H1 (cell line): ENCODE measurements around the gene CAMTA1. TPM values are rescaled to one million over a fixed set of nuclear protein-coding genes. Genes with fewer than 3 reads are reported as not detected.

ENCODE experiments used
- CTCF ChIA-PET: fragments of 300-600 bp; sonication (Branson Sonifier 250); formaldehyde crosslinking; loops from one replicate; lab custom pipeline; 2021; ENCODE audit not compliant: partially characterized antibody; lab: Charles Lee
- POLR2A ChIA-PET: fragments of 300-600 bp; sonication (Branson Sonifier 250); formaldehyde crosslinking; loops from one replicate; lab custom pipeline; 2021; ENCODE audit warnings: inconsistent platforms; ENCODE audit not compliant: partially characterized antibody; lab: Charles Lee
- DNase-seq, 2 experiments: peaks; one replicate each; pipeline versions ENCODE4 v3.0.0 to v3.0.0-alpha.2; 2010 to 2022; ENCODE audit warnings: low spot score in 2 of 2, low read depth in 1 of 2, mixed read lengths in 1 of 2
- FAIRE-seq: peaks from 2 replicates; lab custom pipeline; 2011; peaks lifted over from hg19 to GRCh38; lab: Jason Lieb, UNC
- H2AFZ ChIP-seq: 2 replicates; pipeline ENCODE4 v1.8.1; 2012; ENCODE audit warnings: low read length, inconsistent platforms
- H2AK5ac ChIP-seq: 2 replicates; pipeline ENCODE4 v1.6.1; 2013; ENCODE audit warnings: low read depth, low read length
- H2BK120ac ChIP-seq: replicated peaks from 2 replicates; pipeline ENCODE3; 2013; ENCODE audit warnings: low read depth, low read length, inconsistent platforms
- H2BK12ac ChIP-seq: 2 replicates; pipeline ENCODE4 v1.6.1; 2013; ENCODE audit warnings: low read depth, low read length
- H2BK15ac ChIP-seq: 2 replicates; pipeline ENCODE4 v1.6.1; 2013; ENCODE audit warnings: low read length
- H2BK20ac ChIP-seq: 2 replicates; pipeline ENCODE4 v1.6.1; 2013; ENCODE audit warnings: low read length
- H2BK5ac ChIP-seq: 2 replicates; pipeline ENCODE4 v1.6.1; 2013; ENCODE audit warnings: low read depth, low read length
- H3K14ac ChIP-seq: 2 replicates; pipeline ENCODE4 v1.6.1; 2013; ENCODE audit warnings: inconsistent platforms; ENCODE audit not compliant: insufficient read length
- H3K18ac ChIP-seq: 2 replicates; pipeline ENCODE4 v1.6.1; 2013; ENCODE audit warnings: low read length; ENCODE audit errors: extremely low read depth
- H3K23ac ChIP-seq: 2 replicates; pipeline ENCODE4 v1.6.1; 2013; ENCODE audit warnings: inconsistent platforms; ENCODE audit not compliant: insufficient read length
- H3K23me2 ChIP-seq: 2 replicates; pipeline ENCODE4 v1.6.1; 2013; ENCODE audit warnings: low read depth, low read length
- H3K27ac ChIP-seq: 2 replicates; pipeline ENCODE4 v1.6.1; 2011; ENCODE audit warnings: low read depth, low read length, inconsistent platforms
- H3K27me3 ChIP-seq, 4 experiments: replicated peaks in 1 of 4; 1 replicate in 1 of 4; 2 replicates in 3 of 4; pipeline versions ENCODE4 v1.6.1 to v1.8.1; 2011 to 2013; ENCODE audit warnings: low read length in 3 of 4, mild to moderate bottlenecking in 3 of 4, inconsistent platforms in 2 of 4, mixed read lengths in 2 of 4, moderate library complexity in 1 of 4; ENCODE audit not compliant: control insufficient read depth in 3 of 4, insufficient read depth in 3 of 4; ENCODE audit errors: extremely low read depth in 1 of 4
- H3K36me3 ChIP-seq, 4 experiments: 2 replicates each; pipeline versions ENCODE4 v1.6.1 to v1.8.1; 2011 to 2013; ENCODE audit warnings: mild to moderate bottlenecking in 4 of 4, low read length in 3 of 4, moderate library complexity in 2 of 4, control low read depth in 1 of 4, inconsistent platforms in 1 of 4; ENCODE audit not compliant: insufficient read depth in 4 of 4, control insufficient read depth in 2 of 4
- H3K4ac ChIP-seq: replicated peaks from 2 replicates; pipeline ENCODE3; 2013; ENCODE audit warnings: low read length, low read depth, mixed read lengths, inconsistent platforms; ENCODE audit not compliant: insufficient read length
- H3K4me1 ChIP-seq, 4 experiments: replicated peaks in 1 of 4; 1 replicate in 1 of 4; 2 replicates in 3 of 4; pipeline versions ENCODE4 v1.6.1 to v1.8.1; 2011 to 2013; ENCODE audit warnings: low read length in 3 of 4, inconsistent platforms in 2 of 4, mixed read lengths in 1 of 4; ENCODE audit not compliant: insufficient read depth in 4 of 4, control insufficient read depth in 3 of 4
- H3K4me2 ChIP-seq, 2 experiments: 2 replicates each; pipeline versions ENCODE4 v1.6.1 to v1.8.1; 2011 to 2013; ENCODE audit warnings: low read depth in 2 of 2, low read length in 2 of 2, control low read depth in 1 of 2, inconsistent platforms in 1 of 2, mild to moderate bottlenecking in 1 of 2; ENCODE audit not compliant: insufficient read depth in 1 of 2
- H3K4me3 ChIP-seq, 4 experiments: fragments of 200-600, 300-600 bp in 1 of 4; sonication (generic), shearing (Covaris generic), sonication (Bioruptor Twin) in 1 of 4; 2 replicates each; pipeline versions ENCODE4 v1.5.1 to v1.8.1; 2011 to 2016; ENCODE audit warnings: low read length in 4 of 4, low read depth in 3 of 4, control low read depth in 2 of 4, inconsistent platforms in 2 of 4, mild to moderate bottlenecking in 2 of 4, mixed read lengths in 1 of 4, moderate library complexity in 1 of 4; ENCODE audit not compliant: insufficient read depth in 2 of 4; ENCODE audit errors: extremely low read depth in 1 of 4
- H3K56ac ChIP-seq: replicated peaks from 2 replicates; pipeline ENCODE3; 2013; ENCODE audit warnings: low read depth, mild to moderate bottlenecking, mixed read lengths, low read length, inconsistent platforms; ENCODE audit not compliant: insufficient read length
- H3K79me1 ChIP-seq: 2 replicates; pipeline ENCODE4 v1.6.1; 2013; ENCODE audit warnings: low read depth, low read length, control low read depth
- H3K79me2 ChIP-seq, 2 experiments: 2 replicates each; pipeline versions ENCODE4 v1.6.1 to v1.8.1; 2012 to 2013; ENCODE audit warnings: low read length in 2 of 2, mild to moderate bottlenecking in 2 of 2, inconsistent platforms in 1 of 2; ENCODE audit not compliant: insufficient read depth in 2 of 2, control insufficient read depth in 1 of 2
- H3K9ac ChIP-seq, 4 experiments: replicated peaks in 1 of 4; 1 replicate in 1 of 4; 2 replicates in 3 of 4; pipeline versions ENCODE4 v1.6.1 to v1.8.1; 2011 to 2013; ENCODE audit warnings: low read depth in 3 of 4, low read length in 3 of 4, control low read depth in 2 of 4, mild to moderate bottlenecking in 2 of 4, moderate library complexity in 2 of 4, inconsistent platforms in 1 of 4; ENCODE audit errors: extremely low read depth in 1 of 4
- H3K9me3 ChIP-seq, 2 experiments: 2 replicates each; pipeline versions ENCODE4 v1.6.1 to v1.8.1; 2012 to 2013; ENCODE audit warnings: mild to moderate bottlenecking in 2 of 2, moderate library complexity in 2 of 2, control low read depth in 1 of 2, inconsistent platforms in 1 of 2, low read depth in 1 of 2, low read length in 1 of 2, mixed read lengths in 1 of 2; ENCODE audit not compliant: insufficient read depth in 2 of 2
- H4K20me1 ChIP-seq, 2 experiments: replicated peaks in 1 of 2; 2 replicates each; pipeline versions ENCODE3 to v1.8.1; 2011 to 2013; ENCODE audit warnings: inconsistent platforms in 2 of 2, low read length in 2 of 2, mild to moderate bottlenecking in 1 of 2; ENCODE audit not compliant: insufficient read depth in 2 of 2, control insufficient read depth in 1 of 2
- H4K5ac ChIP-seq: 2 replicates; pipeline ENCODE4 v1.6.1; 2013; ENCODE audit warnings: low read length, low read depth, mixed read lengths, inconsistent platforms; ENCODE audit not compliant: insufficient read length
- H4K8ac ChIP-seq: 2 replicates; pipeline ENCODE4 v1.8.0; 2013; ENCODE audit warnings: mild to moderate bottlenecking, moderate library complexity, low read length, inconsistent platforms; ENCODE audit not compliant: insufficient read depth; ENCODE audit errors: extremely low read depth
- H4K91ac ChIP-seq: replicated peaks from 2 replicates; pipeline ENCODE3; 2013; ENCODE audit warnings: low read length, mixed read lengths, inconsistent platforms; ENCODE audit not compliant: insufficient read length
- CHD2 ChIP-seq: IDR thresholded peaks from 2 replicates; pipeline ENCODE4 v1.6.1; 2012; ENCODE audit warnings: low read length, improper control_type of control experiment
- CTBP2 ChIP-seq: IDR thresholded peaks from 2 replicates; pipeline ENCODE4 v1.7.0; 2011; ENCODE audit warnings: borderline replicate concordance, mild to moderate bottlenecking, moderate library complexity, mixed read lengths, low read length; ENCODE audit not compliant: insufficient read depth, insufficient read length
- KDM4A ChIP-seq: IDR thresholded peaks from one replicate; pipeline ENCODE4 v1.7.1; 2012; ENCODE audit warnings: low read depth, mild to moderate bottlenecking, moderate library complexity, low read length, inconsistent platforms; ENCODE audit not compliant: severe bottlenecking
- NANOG ChIP-seq: IDR thresholded peaks from 2 replicates; pipeline ENCODE4 v1.6.1; 2011; ENCODE audit warnings: low read length, low read depth, mild to moderate bottlenecking, inconsistent platforms; ENCODE audit not compliant: insufficient read depth, poor library complexity, severe bottlenecking
- RAD21 ChIP-seq, 2 experiments: IDR thresholded peaks in 1 of 2; conservative IDR thresholded peaks in 1 of 2; 2 replicates each; pipeline ENCODE4 v1.6.1; 2011; ENCODE audit warnings: low read depth in 2 of 2, low read length in 2 of 2, improper control_type of control experiment in 1 of 2, inconsistent platforms in 1 of 2, mild to moderate bottlenecking in 1 of 2, moderate library complexity in 1 of 2
- SIRT6 ChIP-seq: IDR thresholded peaks from one replicate; pipeline ENCODE4 v1.7.1; 2012; ENCODE audit warnings: low read length, inconsistent platforms
- TCF12 ChIP-seq: IDR thresholded peaks from 2 replicates; pipeline ENCODE4 v1.6.1; 2011; ENCODE audit warnings: low read depth, mild to moderate bottlenecking, low read length
- ZNF274 ChIP-seq: IDR thresholded peaks from 2 replicates; pipeline ENCODE4 v1.7.0; 2012; ENCODE audit warnings: low read length, borderline replicate concordance; ENCODE audit errors: extremely low read depth
- polyA plus RNA-seq, 7 experiments: library from polyadenylated mRNA; depleted of rRNA in 3 of 7; stranded (reverse) in 5 of 7; unstranded in 2 of 7; fragments of >200 nt in 5 of 7; fragments of 200-250 nt in 2 of 7; gene quantifications; 1 replicate in 5 of 7; 2 replicates in 1 of 7; 4 replicates in 1 of 7; pipeline versions ENCODE4 v1.2.1 to v1.2.3, GENCODE V29; 2011 to 2013; ENCODE audit warnings: missing spikeins in 2 of 7, mixed read lengths in 2 of 7
- total RNA-seq: library from RNA; stranded (reverse); fragmentation: NEBNext Ultra II Directional; extraction: Animal tissue kit (Norgen Biotek cat#: 25700); gene quantifications from 2 replicates; pipeline ENCODE4 v1.2.1, GENCODE V29; 2021
- TF ChIP-seq, protein P1 (sequence below): IDR thresholded peaks from 2 replicates; pipeline ENCODE4 v1.6.1; 2012; ENCODE audit warnings: inconsistent platforms

Gene CAMTA1
- total and polyA plus RNA-seq, 2 of the 8 experiments (the other 6 are each of a cell fraction or from before 2014, with no cell fraction given) = 65.0 to 119 TPM

GRCh38 chr1:7320661-7321060 lies 535.4 kb downstream of the CAMTA1 start:
- no peak overlapping the region for H3K9ac ChIP-seq
- ChIA-PET CTCF (no interaction called here), POLR2A (no interaction called here)
- no peaks in the 10 kb centered on the region for H3K36me3 ChIP-seq
- H2AK5ac ChIP-seq = no peak overlapping the region
- H3K79me2 ChIP-seq = no peaks in the 10 kb centered on the region
- no peak overlapping the region for H4K8ac ChIP-seq
- no peaks in the 10 kb centered on the region for H3K27me3 ChIP-seq
- no peak overlapping the region for H3K23ac ChIP-seq
- H3K9me3 ChIP-seq = no peaks in the 10 kb centered on the region
- H4K20me1 ChIP-seq = no peaks in the 10 kb centered on the region
- H2BK15ac ChIP-seq = no peak overlapping the region
- no peak overlapping the region for H3K56ac ChIP-seq
- no peak overlapping the region for H2BK120ac ChIP-seq
- H3K18ac ChIP-seq = no peak overlapping the region
- DNase-seq (no peak), FAIRE-seq (no peak)
- no peak overlapping the region for H3K14ac ChIP-seq
- no peak overlapping the region for H2AFZ ChIP-seq
- no peak overlapping the region for H3K4me2 ChIP-seq
- H3K4ac ChIP-seq = no peak overlapping the region
- no peak overlapping the region for H2BK12ac ChIP-seq
- TF ChIP-seq SIRT6 (no peak), KDM4A (no peak), TCF12 (no peak), NANOG (no peak), RAD21 (IDR thresholded peaks at IDR 0.05 in 1 of 2, conservative IDR thresholded peaks at IDR 0.05 in 1 of 2; ENCODE audit: low read depth in 2 of 2, low read length in 2 of 2) (no peak), ZNF274 (no peak), CHD2 (no peak), CTBP2 (no peak)
- TF ChIP-seq, protein P1, sequence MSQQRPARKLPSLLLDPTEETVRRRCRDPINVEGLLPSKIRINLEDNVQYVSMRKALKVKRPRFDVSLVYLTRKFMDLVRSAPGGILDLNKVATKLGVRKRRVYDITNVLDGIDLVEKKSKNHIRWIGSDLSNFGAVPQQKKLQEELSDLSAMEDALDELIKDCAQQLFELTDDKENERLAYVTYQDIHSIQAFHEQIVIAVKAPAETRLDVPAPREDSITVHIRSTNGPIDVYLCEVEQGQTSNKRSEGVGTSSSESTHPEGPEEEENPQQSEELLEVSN = no peak
- H3K79me1 ChIP-seq = no peaks in the 10 kb centered on the region; the same call in 1 of the 2 replicates
- H3K27ac ChIP-seq = no peak overlapping the region
- H3K4me1 ChIP-seq = no peaks in the 10 kb centered on the region
- H4K5ac ChIP-seq = no peak overlapping the region
- H3K4me3 ChIP-seq = no peak overlapping the region
- H4K91ac ChIP-seq = no peak overlapping the region
- no peaks in the 10 kb centered on the region for H3K23me2 ChIP-seq
- H2BK5ac ChIP-seq = no peak overlapping the region
- no peak overlapping the region for H2BK20ac ChIP-seq
